Adipocyte (in vitro differentiated cells): ENCODE measurements around the gene WDFY3.
"Not testable (repeated sequence)": the region's sequence is repeated elsewhere in the genome, so short reads cannot be mapped to it uniquely, and the experiment has no call there.

Experiments used
- DNase-seq: peaks from one replicate; pipeline ENCODE4 v3.0.0-alpha.2; 2015; ENCODE audit warnings: low read depth
- H3K27me3 ChIP-seq: replicated peaks from 2 replicates; pipeline ENCODE4 v1.7.0; 2013; ENCODE audit warnings: mild to moderate bottlenecking, low read length, moderate library complexity; ENCODE audit not compliant: control insufficient read depth, insufficient read depth
- H3K36me3 ChIP-seq: 2 replicates; pipeline ENCODE4 v1.7.0; 2013; ENCODE audit warnings: low read length, mild to moderate bottlenecking, moderate library complexity; ENCODE audit not compliant: control insufficient read depth, insufficient read depth, severe bottlenecking
- H3K4me1 ChIP-seq: 2 replicates; pipeline ENCODE4 v1.7.0; 2013; ENCODE audit warnings: mild to moderate bottlenecking, low read length, moderate library complexity; ENCODE audit not compliant: control insufficient read depth, insufficient read depth
- H3K4me3 ChIP-seq: 2 replicates; pipeline ENCODE4 v1.7.0; 2013; ENCODE audit warnings: mild to moderate bottlenecking, low read length, moderate library complexity
- H3K9ac ChIP-seq: 2 replicates; pipeline ENCODE4 v1.7.0; 2013; ENCODE audit warnings: mild to moderate bottlenecking, low read length, moderate library complexity
- H3K9me3 ChIP-seq: 2 replicates; pipeline ENCODE4 v1.7.0; 2013; ENCODE audit warnings: mild to moderate bottlenecking, low read length, moderate library complexity; ENCODE audit not compliant: control insufficient read depth

The WDFY3 gene

GRCh38 chr4:84809946-84810345 lies 156.5 kb downstream of the WDFY3 start:
- Histone ChIP-seq H3K9ac (no peak overlapping the region), H3K4me1 (peaks cover 6% of the 10 kb centered on the region), H3K36me3 (peaks cover 38% of the 10 kb centered on the region), H3K4me3 (no peak overlapping the region), H3K27me3 (no peaks in the 10 kb centered on the region), H3K9me3 (no peaks in the 10 kb centered on the region)
- no peak for DNase-seq

- no peaks in the 10 kb centered on the region for H3K27me3 ChIP-seq
- DNase-seq, result no peak
- H3K9me3 ChIP-seq, result no peaks in the 10 kb centered on the region
- no peak overlapping the region for H3K9ac ChIP-seq
- no peak overlapping the region for H3K4me3 ChIP-seq
- peaks cover 38% of the 10 kb centered on the region for H3K36me3 ChIP-seq
- peaks cover 12% of the 10 kb centered on the region for H3K4me1 ChIP-seq
Measured at GRCh38 chr4:84808332-84808731, 158.2 kb downstream of the WDFY3 start.

- H3K9ac ChIP-seq, H3K4me3 ChIP-seq, DNase-seq, H3K27me3 ChIP-seq, H3K9me3 ChIP-seq: not testable (repeated sequence)
- peaks cover 12% of the 10 kb centered on the region for H3K4me1 ChIP-seq
- peaks cover 45% of the 10 kb centered on the region for H3K36me3 ChIP-seq
Measured at GRCh38 chr4:84806541-84806940, 159.9 kb downstream of the WDFY3 start.

- H3K4me3 ChIP-seq, result peak overlapping the region; percentile 53
- DNase-seq, result peak; percentile 66
- peaks cover 50% of the 10 kb centered on the region for H3K36me3 ChIP-seq
- no peaks in the 10 kb centered on the region for H3K27me3 ChIP-seq
- no peaks in the 10 kb centered on the region for H3K9me3 ChIP-seq
- H3K9ac ChIP-seq, result peak overlapping the region; percentile 28
- peaks cover 12% of the 10 kb centered on the region for H3K4me1 ChIP-seq
Measured at GRCh38 chr4:84804136-84804535, 162.4 kb downstream of the WDFY3 start.

GRCh38 chr4:84803720-84804119 lies 162.8 kb downstream of the WDFY3 start:
- Histone ChIP-seq H3K4me1 (peaks cover 12% of the 10 kb centered on the region), H3K9me3 (no peaks in the 10 kb centered on the region), H3K9ac (no peak overlapping the region), H3K4me3 (peak overlapping the region; percentile 53), H3K36me3 (peaks cover 46% of the 10 kb centered on the region), H3K27me3 (no peaks in the 10 kb centered on the region)
- DNase-seq, result peak; percentile 30

GRCh38 chr4:84803116-84803515 lies 163.4 kb downstream of the WDFY3 start:
- peaks cover 40% of the 10 kb centered on the region for H3K36me3 ChIP-seq
- H3K9me3 ChIP-seq, result no peaks in the 10 kb centered on the region
- H3K4me1 ChIP-seq, result peaks cover 12% of the 10 kb centered on the region

GRCh38 chr4:84800256-84800655 lies 166.2 kb downstream of the WDFY3 start:
- H3K9me3 ChIP-seq, result no peaks in the 10 kb centered on the region
- peaks cover 55% of the 10 kb centered on the region for H3K36me3 ChIP-seq
- H3K4me3 ChIP-seq, result no peak overlapping the region
- H3K27me3 ChIP-seq, result no peaks in the 10 kb centered on the region
- H3K9ac ChIP-seq, result no peak overlapping the region
- peaks cover 12% of the 10 kb centered on the region for H3K4me1 ChIP-seq
- DNase-seq, result no peak

More at GRCh38 chr4:84803116-84803515, 163.4 kb downstream of the WDFY3 start:
- H3K9ac ChIP-seq, result no peak overlapping the region
- no peak for DNase-seq
- H3K4me3 ChIP-seq, result no peak overlapping the region
- H3K27me3 ChIP-seq, result no peaks in the 10 kb centered on the region

- Histone ChIP-seq H3K4me3 (no peak overlapping the region), H3K9me3 (no peaks in the 10 kb centered on the region), H3K27me3 (no peaks in the 10 kb centered on the region), H3K36me3 (peaks cover 62% of the 10 kb centered on the region), H3K9ac (no peak overlapping the region), H3K4me1 (peaks cover 7% of the 10 kb centered on the region)
- no peak for DNase-seq
Measured at GRCh38 chr4:84799318-84799717, 167.2 kb downstream of the WDFY3 start.

- H3K36me3 ChIP-seq, result peaks cover 67% of the 10 kb centered on the region
- no peaks in the 10 kb centered on the region for H3K27me3 ChIP-seq
- H3K9ac ChIP-seq, result no peak overlapping the region
- H3K4me1 ChIP-seq, result no peaks in the 10 kb centered on the region
- H3K9me3 ChIP-seq, result no peaks in the 10 kb centered on the region
- DNase-seq, result no peak
- no peak overlapping the region for H3K4me3 ChIP-seq
Measured at GRCh38 chr4:84796394-84796793, 170.1 kb downstream of the WDFY3 start.

- Histone ChIP-seq H3K4me1 (no peaks in the 10 kb centered on the region), H3K9ac (no peak overlapping the region), H3K27me3 (no peaks in the 10 kb centered on the region), H3K4me3 (no peak overlapping the region), H3K36me3 (peaks cover 77% of the 10 kb centered on the region), H3K9me3 (no peaks in the 10 kb centered on the region)
- DNase-seq, result peak; percentile 85
Measured at GRCh38 chr4:84792366-84793301, 173.9 kb downstream of the WDFY3 start.

- H3K4me3 ChIP-seq, result no peak overlapping the region
- H3K4me1 ChIP-seq, result no peaks in the 10 kb centered on the region
- no peaks in the 10 kb centered on the region for H3K27me3 ChIP-seq
- H3K36me3 ChIP-seq, result peaks cover 82% of the 10 kb centered on the region
- DNase-seq, result no peak
- no peaks in the 10 kb centered on the region for H3K9me3 ChIP-seq
- no peak overlapping the region for H3K9ac ChIP-seq
Measured at GRCh38 chr4:84790769-84791565, 175.5 kb downstream of the WDFY3 start.
